ENCODE data around the gene RPS6KA3. TPM values are rescaled to one million over a fixed set of nuclear protein-coding genes. Genes with fewer than 3 reads are reported as not detected.
"Not testable (repeated sequence)": the region's sequence is repeated elsewhere in the genome, so short reads cannot be mapped to it uniquely, and the experiment has no call there.

RPS6KA3 gene
- total and polyA plus RNA-seq, 2 of the 8 experiments (the other 6 are each of a cell fraction or from before 2014, with no cell fraction given) = 7.1 to 13.0 TPM

DNA sequence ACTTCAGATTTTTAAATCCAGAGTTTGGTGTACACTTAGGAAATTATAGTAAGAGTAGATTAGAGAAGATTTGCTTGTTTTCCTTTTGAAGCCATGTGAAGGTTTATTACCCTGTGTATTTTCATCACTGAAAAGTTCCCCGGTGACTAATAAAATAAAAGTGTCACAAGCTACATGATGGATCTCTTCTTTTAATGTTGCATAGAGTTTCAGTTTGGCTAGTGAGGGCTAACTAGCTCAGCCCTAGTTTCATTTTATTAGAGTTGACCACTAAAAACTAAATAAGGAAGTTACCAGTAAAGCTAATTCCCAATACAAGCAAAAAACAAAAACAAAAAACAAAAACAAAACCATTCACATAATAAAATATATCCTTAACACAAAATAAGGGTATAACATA, 139.9 kb downstream of the RPS6KA3 start:
- H3K9me3 ChIP-seq (ENCODE audit: insufficient read depth in 2 of 2, low read depth in 1 of 2, low read length in 1 of 2); H4K20me1 ChIP-seq (replicated peaks in 1 of 2; ENCODE audit: control insufficient read depth in 1 of 2, insufficient read depth in 2 of 2, low read length in 2 of 2); H2BK15ac ChIP-seq (ENCODE audit: low read length); H3K9ac ChIP-seq (replicated peaks in 1 of 4; ENCODE audit: extremely low read depth in 1 of 4, low read depth in 3 of 4, low read length in 3 of 4); H3K14ac ChIP-seq (ENCODE audit: insufficient read length); H2BK12ac ChIP-seq (ENCODE audit: low read depth, low read length); H3K23ac ChIP-seq (ENCODE audit: insufficient read length); H3K4me1 ChIP-seq (replicated peaks in 1 of 4; ENCODE audit: control insufficient read depth in 3 of 4, insufficient read depth in 4 of 4, low read length in 3 of 4); H3K18ac ChIP-seq (ENCODE audit: extremely low read depth, low read length); H2BK120ac ChIP-seq (replicated peaks; ENCODE audit: low read depth, low read length); H3K23me2 ChIP-seq (ENCODE audit: low read depth, low read length); CTCF ChIA-PET (ENCODE audit: partially characterized antibody); H3K79me2 ChIP-seq (ENCODE audit: control insufficient read depth in 1 of 2, insufficient read depth in 2 of 2, low read length in 2 of 2); H3K27ac ChIP-seq (ENCODE audit: low read depth, low read length); H3K4me3 ChIP-seq (ENCODE audit: extremely low read depth in 1 of 4, insufficient read depth in 2 of 4, low read depth in 3 of 4, low read length in 4 of 4); H3K27me3 ChIP-seq (replicated peaks in 1 of 4; ENCODE audit: control insufficient read depth in 3 of 4, extremely low read depth in 1 of 4, insufficient read depth in 3 of 4, low read length in 3 of 4); H3K4ac ChIP-seq (replicated peaks; ENCODE audit: insufficient read length, low read depth, low read length); H4K5ac ChIP-seq (ENCODE audit: insufficient read length, low read depth, low read length); H3K56ac ChIP-seq (replicated peaks; ENCODE audit: insufficient read length, low read depth, low read length); H2BK5ac ChIP-seq (ENCODE audit: low read depth, low read length); DNase-seq (ENCODE audit: low read depth in 1 of 2, low spot score in 2 of 2); FAIRE-seq; H2AK5ac ChIP-seq (ENCODE audit: low read depth, low read length); H4K91ac ChIP-seq (replicated peaks; ENCODE audit: insufficient read length, low read length); H2AFZ ChIP-seq (ENCODE audit: low read length); H2BK20ac ChIP-seq (ENCODE audit: low read length); H3K79me1 ChIP-seq (ENCODE audit: low read depth, low read length); H4K8ac ChIP-seq (ENCODE audit: extremely low read depth, insufficient read depth, low read length); POLR2A ChIA-PET (ENCODE audit: partially characterized antibody); H3K4me2 ChIP-seq (ENCODE audit: insufficient read depth in 1 of 2, low read depth in 2 of 2, low read length in 2 of 2): not testable (repeated sequence)
- H3K36me3 ChIP-seq (ENCODE audit: control insufficient read depth in 2 of 4, insufficient read depth in 4 of 4, low read length in 3 of 4) = peaks cover 0 to 36% (median 7%) of the 10 kb centered on the region in 4 experiments; a peak in 3 of 8 replicates
- no CpG with 5 or more reads among the region's 1 CpG for WGBS, 2 experiments (ENCODE audit: extremely low coverage in 1 of 2, insufficient coverage in 1 of 2, insufficient read length in 1 of 2, insufficient replicate concordance in 2 of 2, low coverage in 1 of 2, low lambda C conversion rate in 2 of 2, missing lambda C conversion rate in 1 of 2)
